ENCODE results near the gene GMDS. TPM values are rescaled to one million over a fixed set of nuclear protein-coding genes. Genes with fewer than 3 reads are reported as not detected.

GMDS gene
- total and polyA plus RNA-seq, 2 donors (not counting 3 experiments of a cell fraction or from before 2014, with no cell fraction given) = 9.8 to 23.5 TPM

DNA sequence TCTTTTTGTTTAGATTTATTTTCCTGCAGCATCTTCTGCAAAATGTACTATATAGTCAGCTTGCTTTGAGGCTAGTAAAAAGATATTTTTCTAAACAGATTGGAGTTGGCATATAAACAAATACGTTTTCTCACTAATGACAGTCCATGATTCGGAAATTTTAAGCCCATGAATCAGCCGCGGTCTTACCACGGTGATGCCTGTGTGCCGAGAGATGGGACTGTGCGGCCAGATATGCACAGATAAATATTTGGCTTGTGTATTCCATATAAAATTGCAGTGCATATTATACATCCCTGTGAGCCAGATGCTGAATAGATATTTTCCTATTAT is 632.5 kb downstream of the GMDS start:
- Histone ChIP-seq H3K36me3 (ENCODE audit: control insufficient read depth in 2 of 2, extremely low read depth in 1 of 2, insufficient read depth in 2 of 2, low read length in 2 of 2) (no peaks in the 10 kb centered on the region), H3K9me1 (replicated peaks; ENCODE audit: control insufficient read depth, extremely low read depth, insufficient read depth, low read length) (no peaks in the 10 kb centered on the region), H3K9ac (replicated peaks; ENCODE audit: extremely low read depth, insufficient read depth, low read length) (peak overlapping the region; percentile 89), H2AFZ (ENCODE audit: low read depth, low read length) (no peak overlapping the region), H3K27ac (ENCODE audit: insufficient read depth, low read depth, low read length) (peak overlapping the region; percentile 81), H3K4me1 (ENCODE audit: control insufficient read depth, extremely low read depth, insufficient read depth, low read length) (peaks cover 27% of the 10 kb centered on the region), H3K79me2 (ENCODE audit: control insufficient read depth, insufficient read depth, low read length) (peaks cover 62% of the 10 kb centered on the region), H4K20me1 (replicated peaks; ENCODE audit: control insufficient read depth, extremely low read depth, insufficient read depth, low read length) (peaks cover 4% of the 10 kb centered on the region), H3K27me3 (ENCODE audit: control insufficient read depth in 2 of 2, insufficient read depth in 2 of 2, low read length in 2 of 2) (peaks cover 5 to 9% of the 10 kb centered on the region in 2 experiments), H3K4me3 (replicated peaks in 1 of 3; ENCODE audit: insufficient read depth in 1 of 3, low read depth in 1 of 3, low read length in 3 of 3) (peak overlapping the region; percentile 81 to 89 (median 87)), H3K9me3 (replicated peaks; ENCODE audit: control insufficient read depth, insufficient read depth, low read length) (no peaks in the 10 kb centered on the region), H3K4me2 (ENCODE audit: insufficient read depth, low read length) (peak overlapping the region; percentile 94)
- intact Hi-C loops (cut with micrococcal nuclease) = loop anchor here (1.0 to 10.0 kb wide), 7 partner anchors 74 to 1452 kb away; partner anchors contain the start of genes RIPK1 and WRNIP1
- ChIA-PET CTCF (interaction anchor here (1.9 to 3.5 kb wide), 5 partner anchors 13 to 1022 kb away, joined by 8 to 49 read pairs (median 23); no protein-coding TSS in a partner anchor), POLR2A (interaction anchor here (0.7 kb wide), 1 partner anchor 173 kb away, joined by 3 read pairs; no protein-coding TSS in a partner anchor)
- dilution Hi-C loops (cut with MboI; ENCODE audit: extremely low pct_ligation_motif_present, low sequenced_read_pairs) = loop anchor here (25.0 kb wide), 1 partner anchor 499 kb away; no protein-coding TSS in a partner anchor
- FAIRE-seq = peak; percentile 8
- BruUV-seq (replicated peaks) = no TSS peak
- TF ChIP-seq JUN (IDR thresholded peaks at IDR 0.05; ENCODE audit: borderline replicate concordance, insufficient read depth, insufficient read length, low read depth) (no peak), FOS (IDR thresholded peaks at IDR 0.05; ENCODE audit: borderline replicate concordance, insufficient read depth, low read length) (peak; percentile 47), GATA2 (IDR thresholded peaks at IDR 0.05; ENCODE audit: insufficient read depth, insufficient read length, low read depth, low read length) (peak; percentile 47), MYC (IDR thresholded peaks at IDR 0.05; ENCODE audit: low read depth, low read length) (no peak)
- TF ChIP-seq, protein P1, sequence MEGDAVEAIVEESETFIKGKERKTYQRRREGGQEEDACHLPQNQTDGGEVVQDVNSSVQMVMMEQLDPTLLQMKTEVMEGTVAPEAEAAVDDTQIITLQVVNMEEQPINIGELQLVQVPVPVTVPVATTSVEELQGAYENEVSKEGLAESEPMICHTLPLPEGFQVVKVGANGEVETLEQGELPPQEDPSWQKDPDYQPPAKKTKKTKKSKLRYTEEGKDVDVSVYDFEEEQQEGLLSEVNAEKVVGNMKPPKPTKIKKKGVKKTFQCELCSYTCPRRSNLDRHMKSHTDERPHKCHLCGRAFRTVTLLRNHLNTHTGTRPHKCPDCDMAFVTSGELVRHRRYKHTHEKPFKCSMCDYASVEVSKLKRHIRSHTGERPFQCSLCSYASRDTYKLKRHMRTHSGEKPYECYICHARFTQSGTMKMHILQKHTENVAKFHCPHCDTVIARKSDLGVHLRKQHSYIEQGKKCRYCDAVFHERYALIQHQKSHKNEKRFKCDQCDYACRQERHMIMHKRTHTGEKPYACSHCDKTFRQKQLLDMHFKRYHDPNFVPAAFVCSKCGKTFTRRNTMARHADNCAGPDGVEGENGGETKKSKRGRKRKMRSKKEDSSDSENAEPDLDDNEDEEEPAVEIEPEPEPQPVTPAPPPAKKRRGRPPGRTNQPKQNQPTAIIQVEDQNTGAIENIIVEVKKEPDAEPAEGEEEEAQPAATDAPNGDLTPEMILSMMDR (IDR thresholded peaks at IDR 0.05; ENCODE audit: extremely low read depth in 1 of 2, insufficient read depth in 1 of 2, low read depth in 1 of 2, low read length in 2 of 2) = no peak
- DNase-seq (ENCODE audit: low read depth, low spot score) = peak; percentile 61

Data from endothelial cell of umbilical vein (primary cell).